HG03457 (cell line): ENCODE data around the gene HDAC10.
"Not testable (repeated sequence)": the region's sequence is repeated elsewhere in the genome, so short reads cannot be mapped to it uniquely, and the experiment has no call there.

Experiments used
- ATAC-seq: cut with Tn5 transposase; IDR thresholded peaks from one replicate; pipeline ENCODE4 v1.9.1; 2021; ENCODE audit warnings: moderate number of reproducible peaks; ENCODE audit not compliant: unreplicated experiment

The HDAC10 gene

GRCh38 chr22:50286275-50286674 is 35.2 kb upstream of the HDAC10 start:
- no peak for ATAC-seq

- ATAC-seq: no peak
These were observed 34.6 kb upstream of the HDAC10 start for GRCh38 chr22:50285568-50286229.

GRCh38 chr22:50284479-50284878 is 33.4 kb upstream of the HDAC10 start:
- no peak for ATAC-seq

- ATAC-seq: no peak
These were observed 32.8 kb upstream of the HDAC10 start for GRCh38 chr22:50283821-50284220.

DNA sequence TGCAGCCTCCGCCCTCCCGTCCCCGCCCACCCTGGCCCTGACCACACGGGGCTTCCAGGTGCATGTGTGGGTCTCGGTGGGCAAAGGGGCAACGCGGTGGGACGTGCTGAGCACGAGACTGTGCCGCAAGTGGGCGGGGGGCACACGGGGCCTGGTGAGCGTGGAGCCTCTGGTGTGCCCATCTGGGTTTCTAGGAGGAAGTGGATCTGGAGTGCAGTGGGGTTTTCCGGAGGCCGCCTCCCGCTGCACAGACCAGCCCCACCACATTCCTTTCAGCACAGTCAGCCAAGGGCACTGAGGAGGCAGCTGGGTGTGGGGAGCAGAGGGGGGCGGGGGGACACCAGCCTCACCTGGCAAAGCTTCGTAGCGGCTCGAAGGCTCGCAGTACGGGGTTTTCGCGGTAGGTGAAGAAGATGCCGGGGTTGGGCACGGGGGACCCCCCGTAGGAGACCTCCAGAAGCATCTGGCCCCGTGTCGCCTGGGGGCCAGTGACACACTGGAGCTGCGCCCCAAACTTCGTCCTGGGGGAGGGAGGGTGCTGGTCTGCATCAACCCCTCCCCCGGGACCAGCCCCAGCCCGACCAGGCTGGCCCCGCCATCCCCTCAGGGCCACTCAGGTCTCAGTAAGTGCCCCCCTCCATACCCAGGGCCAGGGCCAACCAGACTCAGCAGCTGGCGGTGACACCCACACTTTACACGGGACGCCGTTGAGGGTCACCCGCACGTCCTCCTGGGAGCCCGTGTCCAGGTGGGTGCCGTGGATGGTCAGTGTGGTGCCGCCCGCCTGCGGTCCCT is 31.5 kb upstream of the HDAC10 start:
- ATAC-seq: no peak

- ATAC-seq: no peak
These were observed 30.9 kb upstream of the HDAC10 start for GRCh38 chr22:50281957-50282356.

DNA sequence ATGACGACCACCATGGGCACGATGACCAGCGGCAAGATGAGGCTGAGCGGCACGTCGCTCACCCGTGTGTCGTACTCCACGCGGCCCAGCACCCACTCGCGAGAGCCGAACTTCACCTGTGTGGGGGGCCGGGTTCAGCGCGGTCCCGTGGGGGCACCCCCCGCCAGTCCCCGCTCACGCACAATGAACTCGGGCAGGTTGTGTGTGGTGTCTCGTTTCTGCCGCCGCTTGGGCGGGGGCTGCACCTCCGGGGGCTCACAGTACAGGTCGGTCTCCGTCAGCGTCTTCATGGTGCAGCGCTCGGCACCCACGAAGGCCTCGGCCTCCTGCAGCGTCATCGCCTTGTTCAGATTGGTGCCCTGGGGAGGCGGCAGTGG is 30.3 kb upstream of the HDAC10 start:
- ATAC-seq: no peak

GRCh38 chr22:50280708-50281383 is 29.8 kb upstream of the HDAC10 start:
- ATAC-seq: no peak

DNA sequence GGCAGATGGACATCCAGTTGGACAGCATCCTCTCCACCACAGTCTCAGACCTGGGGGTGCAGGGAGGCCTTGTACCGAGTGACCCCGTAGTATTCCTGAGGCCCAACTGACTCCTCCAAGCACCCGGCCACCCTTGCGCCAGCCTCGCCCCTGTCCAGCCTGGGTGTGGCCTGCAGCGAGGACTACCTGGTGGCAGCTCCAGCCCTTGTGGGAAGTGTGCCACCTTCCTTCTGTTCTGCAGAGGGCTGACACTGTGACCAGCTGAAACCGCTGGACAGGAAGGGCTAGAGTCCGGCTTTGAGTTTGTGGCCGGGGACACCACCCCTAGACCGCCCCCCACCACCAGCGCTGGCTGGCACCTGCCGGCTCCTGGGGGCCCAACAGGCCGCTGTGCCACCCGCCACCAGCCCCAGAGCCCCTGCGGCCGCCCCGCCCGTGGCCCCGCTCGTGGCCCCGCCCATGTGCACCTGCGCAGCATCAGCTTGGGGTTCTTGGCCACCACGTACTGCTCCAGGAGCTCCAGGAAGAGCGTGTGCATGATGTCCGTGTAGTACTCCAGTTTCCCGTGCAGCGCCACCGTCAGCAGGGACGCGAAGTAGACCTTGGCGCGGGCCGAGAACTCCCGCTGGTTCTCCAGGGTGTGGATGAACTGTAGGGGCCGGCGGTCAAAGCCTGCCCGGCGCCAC is 29.1 kb upstream of the HDAC10 start:
- ATAC-seq: no peak

GRCh38 chr22:50278956-50279619 is 28.0 kb upstream of the HDAC10 start:
- no peak for ATAC-seq

DNA sequence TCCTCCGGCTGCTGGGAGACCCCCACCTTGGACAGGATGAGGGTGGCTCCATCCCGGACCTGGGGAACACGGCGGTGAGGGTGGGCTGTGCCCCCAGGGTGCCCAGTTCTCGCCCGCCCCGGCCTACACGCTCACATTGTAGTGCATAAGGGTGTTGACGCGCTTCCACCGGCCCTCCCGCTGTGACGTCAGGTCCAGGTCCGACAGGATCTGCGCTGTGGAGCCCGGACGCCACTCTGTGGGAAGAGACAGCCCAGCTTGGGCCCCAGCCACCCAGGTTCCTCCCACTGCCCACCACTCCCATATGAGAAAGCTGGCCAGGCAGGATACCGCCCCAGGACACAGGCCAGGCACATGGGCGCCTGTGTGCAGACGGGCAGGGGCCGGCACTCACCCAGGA is 27.4 kb upstream of the HDAC10 start:
- ATAC-seq: no peak

DNA sequence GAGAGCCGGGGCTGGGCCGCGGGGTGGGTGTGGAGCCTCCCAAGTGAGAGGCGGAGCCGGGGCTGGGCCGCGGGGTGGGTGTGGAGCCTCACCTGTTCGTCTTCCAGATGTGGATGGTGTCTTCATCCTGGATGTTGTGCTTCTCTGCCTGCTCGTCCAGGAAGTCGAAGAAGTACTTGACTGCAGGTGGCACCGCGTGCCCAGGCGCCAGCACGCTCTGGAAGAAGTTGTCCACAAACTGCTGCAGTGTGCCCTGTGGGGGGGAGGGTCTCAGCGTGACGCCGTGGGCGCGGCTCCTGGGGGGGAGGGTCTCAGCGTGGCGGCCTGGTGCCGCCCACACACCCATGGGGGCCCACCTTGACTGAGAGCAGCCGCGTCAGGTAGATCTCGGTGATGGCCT is 26.7 kb upstream of the HDAC10 start:
- no peak for ATAC-seq

DNA sequence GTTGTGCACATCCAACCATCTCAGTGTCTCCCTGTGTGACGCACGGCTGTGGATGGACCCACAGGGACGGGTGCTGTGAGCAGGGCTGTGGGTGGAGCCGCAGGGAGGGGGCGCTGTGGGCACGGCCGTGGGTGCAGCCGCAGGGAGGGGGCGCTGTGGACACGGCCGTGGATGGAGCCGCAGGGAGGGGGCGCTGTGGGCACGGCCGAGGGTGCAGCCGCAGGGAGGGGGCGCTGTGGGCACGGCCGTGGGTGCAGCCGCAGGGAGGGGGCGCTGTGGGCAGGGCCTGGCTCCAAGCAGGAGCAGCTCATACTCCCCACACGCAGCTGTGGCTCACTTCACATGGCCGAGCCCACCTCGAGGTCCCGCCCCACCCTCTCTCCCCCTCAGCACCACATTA is 25.1 kb upstream of the HDAC10 start:
- ATAC-seq: no peak

DNA sequence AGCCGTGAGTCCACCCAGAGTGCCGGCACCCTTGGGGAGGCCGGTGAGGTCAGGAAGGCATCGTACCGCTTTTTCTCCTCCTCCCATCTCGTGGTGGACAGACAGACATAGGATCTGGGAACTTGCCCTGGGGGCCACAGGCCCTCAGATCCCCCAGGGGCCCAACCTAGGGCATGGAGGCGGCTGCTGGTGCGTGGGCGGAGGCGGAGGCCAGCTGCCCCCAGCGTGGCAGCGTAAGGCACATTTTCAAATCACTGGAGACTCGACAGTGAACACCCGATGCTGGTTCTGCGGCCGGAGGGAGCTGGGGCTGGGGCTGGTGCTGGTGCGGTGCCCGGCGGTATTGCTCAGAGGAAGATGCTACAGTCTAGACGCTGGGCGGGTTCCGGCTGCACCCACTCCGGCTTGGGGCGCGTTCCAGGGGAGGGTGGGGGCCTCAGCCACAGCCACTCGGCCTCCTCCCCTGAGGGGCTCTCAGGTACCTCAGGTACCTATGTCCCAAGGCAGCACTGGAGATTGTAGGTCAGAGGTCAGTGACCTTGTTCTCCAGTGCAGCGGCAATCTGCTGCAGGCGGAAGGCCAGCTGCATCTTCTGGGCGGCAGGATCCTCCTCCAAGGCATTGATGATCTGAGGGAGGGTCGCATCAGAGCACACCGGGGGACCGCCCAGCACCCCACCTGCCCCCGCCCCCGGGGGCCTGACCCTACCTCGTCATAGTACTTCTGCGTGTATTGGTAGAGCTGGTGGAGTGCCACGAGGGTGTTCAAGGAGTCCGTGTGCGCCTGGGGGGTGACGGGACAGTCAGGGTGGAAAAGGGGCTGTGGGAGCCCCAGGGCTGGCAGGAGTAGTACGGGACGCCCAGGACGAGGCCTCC is 24.4 kb upstream of the HDAC10 start:
- ATAC-seq: no peak

DNA sequence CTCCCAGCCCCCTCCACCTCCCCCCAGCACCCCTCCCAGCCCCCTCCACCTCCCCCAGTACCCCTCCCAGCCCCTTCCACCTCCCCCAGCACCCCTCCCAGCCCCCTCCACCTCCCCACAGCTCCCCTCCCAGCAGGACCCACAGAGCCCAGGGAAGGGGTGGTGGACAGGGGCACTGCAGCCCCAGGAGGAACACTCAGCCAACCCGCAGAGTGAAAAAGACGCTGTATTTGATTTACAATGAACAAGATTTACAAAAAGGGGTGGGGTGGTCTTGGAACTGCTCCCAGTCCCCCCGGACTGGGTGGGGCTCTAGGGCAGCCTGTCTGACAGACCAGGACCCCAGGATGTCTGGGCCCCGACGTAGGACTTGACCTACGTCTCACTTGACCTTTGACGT is 23.7 kb upstream of the HDAC10 start:
- ATAC-seq: no peak

DNA sequence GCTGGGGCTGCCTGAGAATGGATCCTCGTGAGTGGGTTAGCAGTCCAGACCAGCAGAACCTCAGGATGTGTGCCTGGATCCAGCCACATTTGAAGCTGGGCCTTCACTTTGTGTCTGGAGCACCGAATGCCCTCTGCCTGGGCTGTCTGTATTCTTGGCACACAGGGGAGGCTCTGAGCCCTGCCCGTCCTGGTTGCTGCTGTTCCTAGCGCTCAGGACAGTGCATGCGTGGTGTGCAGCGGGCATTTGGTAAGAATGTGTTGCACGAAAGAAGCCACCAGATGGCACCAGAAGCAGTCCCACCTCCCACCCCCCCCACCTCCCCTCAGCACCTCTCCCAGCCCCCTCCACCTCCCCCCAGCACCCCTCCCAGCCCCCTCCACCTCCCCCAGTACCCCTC is 23.2 kb upstream of the HDAC10 start:
- no peak for ATAC-seq

- ATAC-seq: not testable (repeated sequence)
These were observed 22.7 kb upstream of the HDAC10 start for GRCh38 chr22:50273781-50274180.

- ATAC-seq: not testable (repeated sequence)
These were observed 22.3 kb upstream of the HDAC10 start for GRCh38 chr22:50273352-50273751.

- ATAC-seq: no peak
These were observed 21.2 kb upstream of the HDAC10 start for GRCh38 chr22:50272044-50272802.
